HCT116 (cell line): Measurements from ENCODE around the gene IARS1.

ENCODE experiments used
- CEBPB ChIP-seq: IDR thresholded peaks from 2 replicates; pipeline ENCODE4 v1.6.1; 2012; ENCODE audit warnings: low read depth
- EGR1 ChIP-seq: IDR thresholded peaks from 2 replicates; pipeline ENCODE4 v1.6.1; 2012; ENCODE audit warnings: low read depth
- EZH2 ChIP-seq: fragments of 200-600 bp; sonication (generic); IDR thresholded peaks from 2 replicates; pipeline ENCODE4 v1.6.1; 2017; ENCODE audit warnings: antibody characterized with exemption, mixed run types
- EZH2phosphoT487 ChIP-seq: fragments of 200-600 bp; IDR thresholded peaks from 2 replicates; pipeline ENCODE4 v1.6.1; 2018; ENCODE audit warnings: antibody characterized with exemption, borderline replicate concordance
- FOSL1 ChIP-seq: IDR thresholded peaks from 2 replicates; pipeline ENCODE4 v1.6.1; 2012; ENCODE audit warnings: low read depth
- POLR2A ChIP-seq: IDR thresholded peaks from 2 replicates; pipeline ENCODE4 v1.7.0; 2011; ENCODE audit warnings: borderline replicate concordance; ENCODE audit not compliant: insufficient read depth, insufficient read length; ENCODE audit errors: extremely low read depth
- POLR2AphosphoS5 ChIP-seq: IDR thresholded peaks from 2 replicates; pipeline ENCODE4 v1.6.1; 2011; ENCODE audit warnings: mild to moderate bottlenecking, low read depth, low read length, moderate library complexity
- SP1 ChIP-seq: IDR thresholded peaks from 2 replicates; pipeline ENCODE4 v1.6.1; 2012; ENCODE audit warnings: low read depth
- ZNF274 ChIP-seq: fragments of 200-500 bp; sonication (Bioruptor generic); IDR thresholded peaks from 2 replicates; pipeline ENCODE4 v1.6.1; 2014; ENCODE audit warnings: mild to moderate bottlenecking, low read depth, low read length, inconsistent platforms
- TF ChIP-seq, protein P1 (sequence below), 3 experiments: fragments of 200-600 bp in 1 of 3; sonication (generic) in 1 of 3; IDR thresholded peaks in 2 of 3; conservative IDR thresholded peaks in 1 of 3; 2 replicates each; pipeline ENCODE4 v1.5.1; 2012 to 2017; ENCODE audit warnings: low read depth in 2 of 3, low read length in 2 of 3, antibody characterized with exemption in 1 of 3, borderline replicate concordance in 1 of 3, control low read depth in 1 of 3, mild to moderate bottlenecking in 1 of 3, mixed read lengths in 1 of 3, mixed run types in 1 of 3, moderate library complexity in 1 of 3; ENCODE audit not compliant: insufficient read depth in 1 of 3
- TF ChIP-seq, protein P2 (sequence below): IDR thresholded peaks from 2 replicates; pipeline ENCODE4 v1.6.1; 2012
- TF ChIP-seq, protein P3 (sequence below): IDR thresholded peaks from 2 replicates; pipeline ENCODE4 v1.6.1; 2012
- TF ChIP-seq, protein P4 (sequence below): IDR thresholded peaks from 2 replicates; pipeline ENCODE4 v1.6.1; 2012; ENCODE audit warnings: low read depth

DNA sequence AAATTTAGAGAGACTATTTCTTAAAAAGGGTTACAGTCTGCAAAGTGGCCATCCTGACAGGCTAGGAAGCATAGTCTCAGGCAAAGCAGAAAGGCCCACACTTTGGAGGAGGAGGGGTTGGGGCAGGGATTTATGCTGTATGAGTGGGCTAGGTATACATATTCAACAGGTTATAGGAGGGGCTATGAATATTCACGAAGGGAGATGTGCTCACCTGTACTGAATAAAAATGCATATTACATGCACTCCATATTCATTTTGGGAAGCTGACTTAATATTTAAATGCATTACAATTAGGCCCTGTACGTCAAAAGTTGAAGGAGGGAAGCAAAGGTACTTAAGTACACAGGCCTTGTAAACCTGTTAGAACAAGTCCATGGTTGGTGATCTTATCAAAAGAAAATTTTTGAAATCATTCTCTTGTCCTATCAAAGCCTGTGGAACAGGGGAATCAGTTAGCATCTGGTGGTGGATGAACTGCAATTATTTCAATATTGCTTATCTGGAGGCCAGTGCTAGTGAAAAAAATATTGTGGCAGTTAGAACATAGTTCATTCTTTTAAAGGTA is 33.9 kb upstream of the IARS1 start:
- TF ChIP-seq EZH2 (no peak), EGR1 (no peak), SP1 (no peak), POLR2AphosphoS5 (no peak), CEBPB (no peak), POLR2A (no peak), FOSL1 (no peak), ZNF274 (no peak), EZH2phosphoT487 (no peak)
- TF ChIP-seq, protein P1, sequence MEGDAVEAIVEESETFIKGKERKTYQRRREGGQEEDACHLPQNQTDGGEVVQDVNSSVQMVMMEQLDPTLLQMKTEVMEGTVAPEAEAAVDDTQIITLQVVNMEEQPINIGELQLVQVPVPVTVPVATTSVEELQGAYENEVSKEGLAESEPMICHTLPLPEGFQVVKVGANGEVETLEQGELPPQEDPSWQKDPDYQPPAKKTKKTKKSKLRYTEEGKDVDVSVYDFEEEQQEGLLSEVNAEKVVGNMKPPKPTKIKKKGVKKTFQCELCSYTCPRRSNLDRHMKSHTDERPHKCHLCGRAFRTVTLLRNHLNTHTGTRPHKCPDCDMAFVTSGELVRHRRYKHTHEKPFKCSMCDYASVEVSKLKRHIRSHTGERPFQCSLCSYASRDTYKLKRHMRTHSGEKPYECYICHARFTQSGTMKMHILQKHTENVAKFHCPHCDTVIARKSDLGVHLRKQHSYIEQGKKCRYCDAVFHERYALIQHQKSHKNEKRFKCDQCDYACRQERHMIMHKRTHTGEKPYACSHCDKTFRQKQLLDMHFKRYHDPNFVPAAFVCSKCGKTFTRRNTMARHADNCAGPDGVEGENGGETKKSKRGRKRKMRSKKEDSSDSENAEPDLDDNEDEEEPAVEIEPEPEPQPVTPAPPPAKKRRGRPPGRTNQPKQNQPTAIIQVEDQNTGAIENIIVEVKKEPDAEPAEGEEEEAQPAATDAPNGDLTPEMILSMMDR (IDR thresholded peaks at IDR 0.05 in 2 of 3, conservative IDR thresholded peaks at IDR 0.05 in 1 of 3; ENCODE audit: borderline replicate concordance in 1 of 3, insufficient read depth in 1 of 3, low read depth in 2 of 3, low read length in 2 of 3): no peak
- TF ChIP-seq, protein P2, sequence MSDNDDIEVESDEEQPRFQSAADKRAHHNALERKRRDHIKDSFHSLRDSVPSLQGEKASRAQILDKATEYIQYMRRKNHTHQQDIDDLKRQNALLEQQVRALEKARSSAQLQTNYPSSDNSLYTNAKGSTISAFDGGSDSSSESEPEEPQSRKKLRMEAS: no peak
- TF ChIP-seq, protein P3, sequence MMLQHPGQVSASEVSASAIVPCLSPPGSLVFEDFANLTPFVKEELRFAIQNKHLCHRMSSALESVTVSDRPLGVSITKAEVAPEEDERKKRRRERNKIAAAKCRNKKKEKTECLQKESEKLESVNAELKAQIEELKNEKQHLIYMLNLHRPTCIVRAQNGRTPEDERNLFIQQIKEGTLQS: no peak
- TF ChIP-seq, protein P4, sequence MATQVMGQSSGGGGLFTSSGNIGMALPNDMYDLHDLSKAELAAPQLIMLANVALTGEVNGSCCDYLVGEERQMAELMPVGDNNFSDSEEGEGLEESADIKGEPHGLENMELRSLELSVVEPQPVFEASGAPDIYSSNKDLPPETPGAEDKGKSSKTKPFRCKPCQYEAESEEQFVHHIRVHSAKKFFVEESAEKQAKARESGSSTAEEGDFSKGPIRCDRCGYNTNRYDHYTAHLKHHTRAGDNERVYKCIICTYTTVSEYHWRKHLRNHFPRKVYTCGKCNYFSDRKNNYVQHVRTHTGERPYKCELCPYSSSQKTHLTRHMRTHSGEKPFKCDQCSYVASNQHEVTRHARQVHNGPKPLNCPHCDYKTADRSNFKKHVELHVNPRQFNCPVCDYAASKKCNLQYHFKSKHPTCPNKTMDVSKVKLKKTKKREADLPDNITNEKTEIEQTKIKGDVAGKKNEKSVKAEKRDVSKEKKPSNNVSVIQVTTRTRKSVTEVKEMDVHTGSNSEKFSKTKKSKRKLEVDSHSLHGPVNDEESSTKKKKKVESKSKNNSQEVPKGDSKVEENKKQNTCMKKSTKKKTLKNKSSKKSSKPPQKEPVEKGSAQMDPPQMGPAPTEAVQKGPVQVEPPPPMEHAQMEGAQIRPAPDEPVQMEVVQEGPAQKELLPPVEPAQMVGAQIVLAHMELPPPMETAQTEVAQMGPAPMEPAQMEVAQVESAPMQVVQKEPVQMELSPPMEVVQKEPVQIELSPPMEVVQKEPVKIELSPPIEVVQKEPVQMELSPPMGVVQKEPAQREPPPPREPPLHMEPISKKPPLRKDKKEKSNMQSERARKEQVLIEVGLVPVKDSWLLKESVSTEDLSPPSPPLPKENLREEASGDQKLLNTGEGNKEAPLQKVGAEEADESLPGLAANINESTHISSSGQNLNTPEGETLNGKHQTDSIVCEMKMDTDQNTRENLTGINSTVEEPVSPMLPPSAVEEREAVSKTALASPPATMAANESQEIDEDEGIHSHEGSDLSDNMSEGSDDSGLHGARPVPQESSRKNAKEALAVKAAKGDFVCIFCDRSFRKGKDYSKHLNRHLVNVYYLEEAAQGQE: no peak
